K562 (cell line): ENCODE results near the gene RCOR2.

Experiments used
- BRF1 ChIP-seq: IDR thresholded peaks from 3 replicates; pipeline ENCODE4 v1.6.1; 2011; ENCODE audit warnings: borderline replicate concordance, mild to moderate bottlenecking; ENCODE audit not compliant: insufficient read length; ENCODE audit errors: extremely low read depth
- CBX3 ChIP-seq, 2 experiments: IDR thresholded peaks; 1 replicate in 1 of 2; 2 replicates in 1 of 2; pipeline ENCODE4 v1.6.1; 2012; ENCODE audit warnings: inconsistent platforms in 2 of 2, low read length in 2 of 2, borderline replicate concordance in 1 of 2, control low read depth in 1 of 2
- CTCF ChIP-seq, 3 experiments: IDR thresholded peaks in 2 of 3; conservative IDR thresholded peaks in 1 of 3; 2 replicates each; pipeline ENCODE4 v1.5.1; 2011 to 2012; ENCODE audit warnings: low read length in 3 of 3, mild to moderate bottlenecking in 3 of 3, control low read depth in 2 of 3, improper control_type of control experiment in 1 of 3, inconsistent platforms in 1 of 3, low read depth in 1 of 3, mixed read lengths in 1 of 3, moderate library complexity in 1 of 3; ENCODE audit not compliant: insufficient read depth in 2 of 3
- EZH2 ChIP-seq: IDR thresholded peaks from 2 replicates; pipeline ENCODE4 v1.6.1; 2012; ENCODE audit warnings: low read depth, mild to moderate bottlenecking, inconsistent platforms, low read length, borderline replicate concordance
- PCBP1 ChIP-seq: fragments of 200-400 bp; formaldehyde crosslinking; IDR thresholded peaks from 2 replicates; pipeline ENCODE4 v1.6.1; 2018; ENCODE audit warnings: mild to moderate bottlenecking, low read depth, low read length; ENCODE audit not compliant: poor library complexity, severe bottlenecking
- YY1 ChIP-seq, 3 experiments: IDR thresholded peaks; 2 replicates each; pipeline ENCODE4 v1.6.1; 2011; ENCODE audit warnings: low read length in 2 of 3, mild to moderate bottlenecking in 2 of 3, moderate library complexity in 2 of 3, borderline replicate concordance in 1 of 3, control low read depth in 1 of 3, low read depth in 1 of 3; ENCODE audit not compliant: insufficient read depth in 3 of 3, insufficient replicate concordance in 2 of 3, control insufficient read depth in 1 of 3, insufficient read length in 1 of 3; ENCODE audit errors: extremely low read depth in 1 of 3
- ZNF23 ChIP-seq: fragments of 250-450 bp; sonication (Bioruptor Pico); IDR thresholded peaks from 2 replicates; pipeline ENCODE4 v1.4.0; 2020; ENCODE audit warnings: mild to moderate bottlenecking

GRCh38 chr11:63883791-63884190, 33.2 kb downstream of the RCOR2 start:
- TF ChIP-seq BRF1 (no peak), YY1 (IDR thresholded peaks at IDR 0.05; ENCODE audit: borderline replicate concordance in 1 of 3, control insufficient read depth in 1 of 3, extremely low read depth in 1 of 3, insufficient read depth in 3 of 3, insufficient read length in 1 of 3, insufficient replicate concordance in 2 of 3, low read depth in 1 of 3, low read length in 2 of 3) (no peak), ZNF23 (CRISPR knock-in tag) (no peak), CBX3 (IDR thresholded peaks at IDR 0.05; ENCODE audit: borderline replicate concordance in 1 of 2, low read length in 2 of 2) (no peak), PCBP1 (no peak), CTCF (IDR thresholded peaks at IDR 0.05 in 2 of 3, conservative IDR thresholded peaks at IDR 0.05 in 1 of 3; ENCODE audit: insufficient read depth in 2 of 3, low read depth in 1 of 3, low read length in 3 of 3) (no peak), EZH2 (no peak)
